Stimulated activated CD8-positive, alpha-beta memory T cell treated with anti-CD3 and anti-CD28 coated beads, Interleukin-15, amount 100 ng/mL, for 4 hours (primary cell): ENCODE results near the gene RXRB.

Experiments
- DNase-seq, 2 donors: peaks; one replicate each; pipeline ENCODE4 v3.0.0-alpha.2; 2020; ENCODE audit warnings: low read depth in 2 of 2

RXRB gene

DNA sequence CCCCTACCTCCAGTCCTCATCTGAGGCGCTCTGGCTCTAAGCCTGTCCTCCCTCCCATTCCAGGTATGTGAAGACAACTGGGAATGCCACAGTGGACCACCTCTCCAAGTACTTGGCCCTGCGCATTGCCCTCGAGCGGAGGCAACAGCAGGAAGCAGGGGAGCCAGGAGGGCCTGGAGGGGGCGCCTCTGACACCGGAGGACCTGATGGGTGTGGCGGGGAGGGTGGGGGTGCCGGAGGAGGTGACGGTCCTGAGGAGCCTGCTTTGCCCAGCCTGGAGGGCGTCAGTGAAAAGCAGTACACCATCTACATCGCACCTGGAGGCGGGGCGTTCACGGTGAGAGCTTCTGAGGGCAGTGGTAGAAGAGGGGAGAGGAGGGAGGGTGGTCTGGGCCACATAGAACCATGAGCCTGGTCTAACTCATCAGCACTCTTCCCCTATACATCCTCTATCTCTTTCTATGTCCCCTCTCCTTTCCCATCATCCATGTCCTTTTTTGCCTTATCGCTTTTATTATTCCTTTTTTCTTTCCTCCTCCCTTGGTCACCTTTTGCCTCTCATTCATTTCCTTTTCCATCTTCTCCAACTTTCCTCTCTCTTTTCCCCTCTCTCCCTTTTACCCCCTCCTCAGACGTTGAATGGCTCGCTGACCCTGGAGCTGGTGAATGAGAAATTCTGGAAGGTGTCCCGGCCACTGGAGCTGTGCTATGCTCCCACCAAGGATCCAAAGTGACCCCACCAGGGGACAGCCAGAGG is 11.4 kb upstream of the RXRB start:
- no peak for DNase-seq

DNA sequence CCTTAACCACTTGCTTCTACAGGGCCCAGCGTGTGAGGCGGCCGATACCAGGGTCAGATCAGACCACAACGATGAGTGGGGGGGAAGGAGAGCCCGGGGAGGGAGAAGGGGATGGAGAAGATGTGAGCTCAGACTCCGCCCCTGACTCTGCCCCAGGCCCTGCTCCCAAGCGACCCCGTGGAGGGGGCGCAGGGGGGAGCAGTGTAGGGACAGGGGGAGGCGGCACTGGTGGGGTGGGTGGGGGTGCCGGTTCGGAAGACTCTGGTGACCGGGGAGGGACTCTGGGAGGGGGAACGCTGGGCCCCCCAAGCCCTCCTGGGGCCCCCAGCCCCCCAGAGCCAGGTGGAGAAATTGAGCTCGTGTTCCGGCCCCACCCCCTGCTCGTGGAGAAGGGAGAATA is 10.7 kb upstream of the RXRB start:
- DNase-seq: no peak

GRCh38 chr6:33209856-33210255 is 9.4 kb upstream of the RXRB start:
- no peak for DNase-seq

DNA sequence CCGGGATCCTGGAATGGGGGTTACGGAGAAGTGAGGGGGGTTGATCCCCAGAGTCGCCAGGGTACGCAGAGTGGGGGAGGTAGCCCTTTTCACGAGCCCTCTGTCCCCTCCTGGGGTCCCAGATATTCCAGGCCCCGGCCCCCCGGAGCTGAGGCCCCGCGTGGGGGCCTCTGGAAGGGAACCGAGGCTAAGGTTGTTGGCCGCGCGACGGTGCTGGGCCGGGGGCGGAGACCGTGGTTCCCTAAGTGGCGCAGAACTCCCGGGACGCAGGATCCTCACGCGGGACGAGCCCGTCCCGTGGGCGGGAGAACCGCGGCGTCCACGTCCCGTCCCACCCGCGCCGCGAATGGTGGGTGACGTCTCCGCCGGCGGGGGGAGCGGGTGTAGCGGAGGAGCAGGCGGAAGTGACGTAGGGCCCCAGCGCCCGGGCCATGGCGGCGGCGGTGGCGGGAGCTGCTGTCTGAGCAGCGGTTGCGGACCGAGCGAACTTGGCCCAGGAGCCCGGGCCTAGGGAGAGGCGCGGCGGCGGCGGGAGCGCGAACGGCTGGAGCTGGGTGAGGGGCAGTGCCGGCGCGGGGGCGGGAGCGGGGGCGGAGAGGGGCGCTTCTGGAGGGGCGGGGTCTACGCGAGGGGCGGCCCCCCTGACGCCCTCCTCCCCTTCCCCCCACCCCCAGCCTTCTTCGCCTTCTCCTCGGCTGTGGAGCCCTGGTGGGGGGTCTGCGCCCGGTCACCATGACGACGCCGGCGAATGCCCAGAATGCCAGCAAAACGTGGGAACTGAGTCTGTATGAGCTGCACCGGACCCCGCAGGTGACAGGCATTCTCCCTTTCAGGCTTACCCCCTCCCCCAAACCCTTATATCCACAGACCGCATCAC is 7.9 kb upstream of the RXRB start, which contains the start of gene RING1:
TSS of gene RING1 (plus strand) at position 410 of the 877 bp plus-strand sequence. CDS start at position 733, 323 bp downstream.
- peak; percentile 73 to 77 for DNase-seq

GRCh38 chr6:33207552-33208090 is 7.2 kb upstream of the RXRB start:
- no peak for DNase-seq

GRCh38 chr6:33206864-33207551 is 6.5 kb upstream of the RXRB start:
- DNase-seq: no peak

DNA sequence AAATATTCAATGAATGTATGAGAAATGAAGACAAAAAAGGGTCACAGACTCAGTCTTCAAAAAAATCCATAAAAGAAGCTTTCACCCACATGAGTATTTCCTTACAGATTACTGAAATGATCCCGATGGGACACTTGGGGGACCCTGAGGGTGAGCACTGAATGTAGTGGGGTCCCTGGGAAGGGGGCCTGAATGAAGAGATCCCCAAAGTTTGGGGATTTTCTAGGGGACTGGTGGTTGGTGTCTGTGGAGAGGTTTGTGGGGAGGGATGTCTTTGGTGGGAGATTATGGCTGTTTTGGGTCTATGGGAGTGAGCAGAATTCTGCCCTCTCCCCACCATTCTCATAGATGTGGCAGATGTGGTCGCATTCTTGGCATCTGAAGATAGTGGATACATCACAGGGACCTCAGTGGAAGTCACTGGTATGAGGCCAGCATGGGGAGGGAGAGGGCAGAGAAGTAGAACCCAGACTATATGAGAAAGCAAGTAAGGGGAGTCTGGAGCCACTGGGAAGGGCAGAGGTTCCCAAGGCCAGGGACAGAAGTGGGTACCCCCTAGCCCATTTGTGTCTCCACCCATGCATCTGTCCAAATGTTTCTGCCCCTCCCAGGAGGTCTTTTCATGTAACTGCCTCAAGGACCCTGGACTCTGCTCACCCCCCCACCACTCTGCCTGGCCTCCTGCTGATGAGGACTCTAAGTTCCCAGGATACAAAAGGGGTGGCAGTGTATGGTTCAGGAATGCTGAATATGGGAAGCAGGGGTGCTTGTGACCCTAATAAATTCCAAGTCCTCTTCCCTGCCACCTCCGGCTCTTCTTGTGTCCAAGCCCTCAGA is 5.8 kb upstream of the RXRB start:
- no peak for DNase-seq

DNA sequence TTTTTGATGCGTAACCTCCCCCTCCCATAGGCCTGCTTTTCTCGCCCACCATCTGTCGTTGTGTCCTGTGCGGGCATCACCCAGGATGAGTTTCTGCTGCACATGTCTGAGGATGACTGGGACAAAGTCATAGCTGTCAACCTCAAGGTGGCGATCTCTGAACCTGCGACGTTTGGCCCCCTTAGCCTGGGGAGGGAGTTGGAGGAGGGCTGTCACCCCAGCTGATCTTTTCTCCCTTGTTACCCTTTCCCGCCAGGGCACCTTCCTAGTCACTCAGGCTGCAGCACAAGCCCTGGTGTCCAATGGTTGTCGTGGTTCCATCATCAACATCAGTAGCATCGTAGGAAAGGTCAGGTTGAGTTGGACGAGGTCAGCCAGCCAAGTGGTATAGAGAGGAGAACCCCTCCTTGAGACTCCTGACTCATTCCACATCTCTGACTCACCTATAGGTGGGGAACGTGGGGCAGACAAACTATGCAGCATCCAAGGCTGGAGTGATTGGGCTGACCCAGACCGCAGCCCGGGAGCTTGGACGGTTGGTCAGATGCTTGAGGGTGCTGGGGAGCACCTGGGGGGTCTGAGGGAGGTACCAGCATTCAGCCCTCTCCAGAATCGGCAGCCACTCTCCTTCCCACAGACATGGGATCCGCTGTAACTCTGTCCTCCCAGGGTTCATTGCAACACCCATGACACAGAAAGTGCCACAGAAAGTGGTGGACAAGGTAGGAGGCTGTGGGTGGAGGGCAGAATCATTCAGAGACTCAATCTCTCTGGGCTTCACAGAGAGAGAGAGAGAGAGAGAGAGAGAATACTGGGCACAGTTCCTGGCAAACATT is 4.9 kb upstream of the RXRB start:
- no peak for DNase-seq

- DNase-seq: peak; percentile 79 to 85
Observed at GRCh38 chr6:33204415-33205190, 4.1 kb upstream of the RXRB start, which contains the start of gene HSD17B8. Gene HSD17B8, plus strand, starts transcription at chr6:33204655. Its CDS starts 14 bp downstream, at chr6:33204669.

DNA sequence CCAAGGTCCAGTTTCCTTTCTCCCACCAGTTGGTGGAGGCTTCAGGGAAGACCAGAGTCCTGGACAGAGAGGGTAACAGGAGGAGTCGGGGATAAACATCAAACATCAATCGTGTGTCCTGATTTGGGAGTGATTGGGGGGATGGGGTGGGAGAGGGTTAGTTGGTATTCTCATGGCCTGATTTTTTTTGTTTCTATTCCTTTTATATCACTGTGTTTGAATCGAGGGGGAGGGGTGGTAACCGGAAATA is 3.6 kb upstream of the RXRB start:
- DNase-seq: no peak

GRCh38 chr6:33203443-33204164 is 3.1 kb upstream of the RXRB start:
- DNase-seq: no peak

DNA sequence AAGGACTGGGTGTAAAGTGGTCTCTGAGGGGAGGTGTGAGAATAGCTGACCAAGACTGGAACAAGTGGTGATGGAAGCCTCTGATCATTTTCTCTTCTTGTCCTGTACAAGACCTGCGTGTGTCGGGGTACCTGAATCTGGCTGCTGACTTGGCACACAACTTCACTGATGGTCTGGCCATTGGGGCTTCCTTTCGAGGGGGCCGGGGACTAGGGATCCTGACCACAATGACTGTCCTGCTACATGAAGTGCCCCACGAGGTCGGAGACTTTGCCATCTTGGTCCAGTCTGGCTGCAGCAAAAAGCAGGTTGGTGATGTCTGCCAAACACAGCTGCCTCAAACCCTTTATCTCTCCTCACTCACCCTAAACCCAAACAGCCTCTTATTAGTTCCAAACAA is 2.3 kb upstream of the RXRB start:
- no peak for DNase-seq

GRCh38 chr6:33201935-33202334 is 1.5 kb upstream of the RXRB start:
- no peak for DNase-seq

DNA sequence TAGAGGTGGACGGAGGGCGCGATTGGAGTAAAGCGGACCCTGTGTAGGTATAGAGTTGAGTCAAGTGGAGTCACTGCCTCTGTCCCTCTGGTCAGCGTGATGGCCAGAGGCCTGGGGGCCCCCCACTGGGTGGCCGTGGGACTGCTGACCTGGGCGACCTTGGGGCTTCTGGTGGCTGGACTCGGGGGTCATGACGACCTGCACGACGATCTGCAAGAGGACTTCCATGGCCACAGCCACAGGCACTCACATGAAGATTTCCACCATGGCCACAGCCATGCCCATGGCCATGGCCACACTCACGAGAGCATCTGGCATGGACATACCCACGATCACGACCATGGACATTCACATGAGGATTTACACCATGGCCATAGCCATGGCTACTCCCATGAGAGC is 681 bp upstream of the RXRB start:
- DNase-seq: no peak

DNA sequence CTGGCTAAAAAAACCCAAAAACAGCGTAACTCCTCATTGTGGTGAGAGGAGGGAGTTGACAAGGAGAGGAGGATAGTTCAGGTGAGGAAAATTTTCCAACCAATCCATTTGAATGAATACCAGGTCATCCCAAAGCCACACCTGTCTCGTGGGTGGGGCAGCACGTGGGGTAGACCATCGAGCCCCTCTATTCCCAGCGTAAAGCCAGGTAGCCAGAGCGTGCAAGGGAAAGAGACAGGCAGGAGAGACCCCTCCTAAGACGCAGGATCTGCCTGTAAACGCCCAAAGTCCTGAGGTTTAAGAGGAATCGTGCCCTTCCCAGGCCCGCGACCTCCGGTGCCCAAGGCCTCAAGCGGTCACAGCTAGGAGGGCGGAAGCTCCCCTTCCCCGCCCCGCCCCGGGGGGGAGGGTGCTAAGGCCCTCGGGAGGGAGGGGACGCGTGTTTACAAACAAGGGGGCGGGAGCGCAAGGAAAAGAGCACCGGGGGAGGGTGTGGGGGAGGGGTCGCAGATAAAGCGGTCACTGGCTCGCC is 712 bp downstream of the RXRB start:
- DNase-seq: peak; percentile 39 to 47

- no peak for DNase-seq
Observed at GRCh38 chr6:33198853-33199436, 1.5 kb downstream of the RXRB start.

GRCh38 chr6:33198159-33198852 is 2.2 kb downstream of the RXRB start:
- no peak for DNase-seq
